ENCODE measurements around the gene MOG.

Gene MOG

DNA sequence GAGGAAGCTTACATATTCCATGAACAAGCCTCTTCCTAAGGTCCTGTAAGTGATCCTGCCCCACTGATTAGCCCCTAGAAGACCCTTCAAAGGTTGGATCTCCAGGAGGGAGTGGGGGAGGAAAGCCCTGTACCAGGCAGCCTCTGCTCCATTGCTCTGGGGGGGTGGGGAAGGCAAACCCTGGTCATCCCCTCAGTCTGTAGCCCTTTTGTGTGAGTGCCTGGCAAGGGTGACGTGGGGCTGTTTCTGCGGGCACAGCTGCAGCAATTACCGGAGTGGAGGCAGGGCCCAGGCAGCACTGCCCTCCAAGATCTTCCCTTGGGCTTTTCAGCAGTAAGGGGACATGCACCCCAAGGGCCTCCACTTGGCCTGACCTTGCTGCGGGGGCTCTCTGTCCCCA lies at the start of gene MOG:
TSS of gene MOG (plus strand) at position 295 of the 400 bp plus-strand sequence. CDS start 118 bp downstream, outside the sequence.
- no peaks in the 10 kb centered on the region for H3K27me3 ChIP-seq
- H3K36me3 ChIP-seq: no peaks in the 10 kb centered on the region
- H3K4me1 ChIP-seq: peaks cover 0 to 5% (median 0%) of the 10 kb centered on the region in 10 experiments; a peak in 5 of 20 replicates
- H3K9me3 ChIP-seq (replicated peaks in 1 of 11): no peaks in the 10 kb centered on the region
- no peak within 1 kb of the TSS for H3K9ac ChIP-seq
- no peak for TF ChIP-seq Cebpa-rat (IDR thresholded peaks at IDR 0.05)
- no peak within 1 kb of the TSS for H3K4me3 ChIP-seq
- no peak within 1 kb of the TSS for H3K27ac ChIP-seq
- H4K20me1 ChIP-seq: no peaks in the 10 kb centered on the region
- H3K4me2 ChIP-seq: peak within 1 kb of the TSS in 2 of 11 experiments; percentile 7 to 38; a peak in 2 of 22 replicates

DNA sequence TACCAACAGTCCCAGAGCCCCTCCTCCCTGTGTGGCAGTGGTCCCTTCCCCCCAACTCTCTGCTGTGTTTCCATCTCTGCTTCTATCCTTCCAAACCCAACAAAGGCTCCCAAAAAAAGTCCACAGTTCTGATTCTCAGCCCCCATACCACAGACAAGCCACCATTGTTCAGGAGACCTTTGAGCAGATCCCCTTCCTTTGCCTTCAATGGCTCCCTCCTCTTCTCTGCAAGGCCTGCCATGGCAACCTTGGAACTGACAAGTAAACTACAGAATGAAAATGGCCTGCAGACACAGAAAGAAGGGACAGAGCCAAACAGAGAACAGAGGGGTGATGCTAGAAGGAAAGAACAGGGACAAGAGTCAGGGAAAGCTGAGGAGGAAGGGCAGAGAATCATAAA lies 48.8 kb upstream of the MOG start:
- Histone ChIP-seq H4K20me1 (peaks cover 0 to 5% (median 0%) of the 10 kb centered on the region in 11 experiments; a peak in 1 of 22 replicates), H3K4me1 (no peaks in the 10 kb centered on the region), H3K36me3 (peaks cover 97 to 100% (median 99%) of the 10 kb centered on the region in 11 experiments), H3K4me3 (no peak overlapping the region), H3K27ac (no peak overlapping the region), H3K4me2 (no peak overlapping the region), H3K9ac (no peak overlapping the region), H3K27me3 (no peaks in the 10 kb centered on the region), H3K9me3 (replicated peaks in 1 of 11) (no peaks in the 10 kb centered on the region)
- no peak for TF ChIP-seq Cebpa-rat (IDR thresholded peaks at IDR 0.05)

DNA sequence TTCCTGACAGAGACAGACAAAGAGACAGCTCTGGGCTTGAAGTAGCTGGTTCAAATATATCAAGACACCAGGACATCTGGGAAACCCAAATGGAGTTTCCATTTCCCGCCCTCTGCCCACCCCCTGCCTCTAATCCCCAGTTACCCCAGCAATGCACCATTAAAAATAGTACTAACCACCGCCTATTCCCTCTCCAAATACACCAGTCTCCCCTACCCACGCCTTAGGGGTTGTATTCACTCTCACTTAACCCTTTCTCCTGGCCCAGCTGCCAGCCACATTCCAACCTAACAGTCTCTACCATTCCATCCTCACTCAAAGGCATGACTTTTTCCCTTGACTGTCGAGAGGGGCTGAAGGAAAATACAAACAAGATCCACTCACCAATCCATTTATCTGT lies 46.4 kb upstream of the MOG start:
- no peaks in the 10 kb centered on the region for H3K9me3 ChIP-seq (replicated peaks in 1 of 11)
- H3K27me3 ChIP-seq: no peaks in the 10 kb centered on the region
- H3K4me1 ChIP-seq: no peaks in the 10 kb centered on the region
- no peak overlapping the region for H3K4me2 ChIP-seq
- H3K36me3 ChIP-seq: peaks cover 94 to 100% (median 99%) of the 10 kb centered on the region in 11 experiments
- TF ChIP-seq Cebpa-rat (IDR thresholded peaks at IDR 0.05): no peak
- H3K4me3 ChIP-seq: no peak overlapping the region
- H3K9ac ChIP-seq: no peak overlapping the region
- no peak overlapping the region for H3K27ac ChIP-seq
- H4K20me1 ChIP-seq: no peaks in the 10 kb centered on the region

DNA sequence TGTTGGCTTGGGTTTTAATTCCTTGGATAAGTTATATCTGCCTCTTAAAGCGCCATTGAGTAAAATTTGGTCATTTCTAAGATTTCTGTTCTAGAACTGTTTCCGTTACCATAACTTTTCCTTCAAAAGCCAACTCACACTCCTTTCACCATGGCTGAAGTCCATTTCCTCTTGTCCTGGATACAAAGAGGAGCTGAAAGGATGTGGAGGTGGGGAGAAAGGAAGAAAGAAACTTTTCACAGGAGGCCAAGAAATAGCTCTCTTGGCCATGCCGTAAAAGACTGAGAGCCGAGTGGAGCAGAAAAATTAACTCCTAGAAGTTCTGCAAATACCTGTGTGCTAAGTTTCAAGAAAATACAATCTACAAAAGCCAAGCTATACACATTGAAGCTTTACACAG lies 45.5 kb upstream of the MOG start:
- no peaks in the 10 kb centered on the region for H4K20me1 ChIP-seq
- no peaks in the 10 kb centered on the region for H3K4me1 ChIP-seq
- H3K27me3 ChIP-seq: no peaks in the 10 kb centered on the region
- no peaks in the 10 kb centered on the region for H3K9me3 ChIP-seq (replicated peaks in 1 of 11)
- no peak overlapping the region for H3K4me3 ChIP-seq
- H3K27ac ChIP-seq: no peak overlapping the region
- peaks cover 85 to 100% (median 96%) of the 10 kb centered on the region in 11 experiments for H3K36me3 ChIP-seq
- no peak overlapping the region for H3K9ac ChIP-seq
- no peak overlapping the region for H3K4me2 ChIP-seq
- no peak for TF ChIP-seq Cebpa-rat (IDR thresholded peaks at IDR 0.05)

DNA sequence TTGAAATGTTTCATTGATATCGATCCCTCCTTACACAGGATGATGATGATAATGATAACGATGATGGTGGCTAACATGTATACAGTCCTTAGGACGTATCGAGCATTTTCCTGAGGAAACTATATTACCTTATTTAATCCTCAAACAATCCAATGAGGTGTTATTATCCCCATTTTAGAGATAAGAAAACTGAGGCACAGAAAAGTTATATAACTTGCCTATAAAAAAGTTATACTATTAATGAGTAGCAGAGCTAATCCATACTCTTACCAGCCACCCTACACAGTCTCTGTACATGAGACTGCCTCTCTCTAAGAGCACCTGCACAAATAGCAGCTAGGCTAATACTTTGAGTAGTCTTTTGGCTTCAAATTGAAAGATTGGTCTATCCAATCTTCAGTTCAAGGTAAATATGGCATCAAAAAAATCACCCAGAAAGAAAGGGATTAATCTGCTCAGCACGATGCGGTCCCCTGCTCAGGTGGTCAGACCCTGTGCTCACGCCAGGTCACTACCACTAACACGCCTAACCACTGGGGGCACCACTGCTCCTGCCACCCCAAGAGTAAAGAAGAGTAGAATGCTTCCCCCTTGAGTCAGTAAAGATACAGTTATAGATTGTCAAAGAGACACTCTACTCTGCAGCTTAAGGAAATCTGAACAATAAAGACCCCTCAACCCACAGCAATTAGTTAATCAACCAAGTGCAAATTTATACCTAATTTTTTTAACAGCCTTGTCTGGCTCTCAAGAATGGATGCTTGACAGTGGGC lies 38.9 kb upstream of the MOG start:
- peaks cover 0 to 20% (median 0%) of the 10 kb centered on the region in 10 experiments; a peak in 6 of 20 replicates for H3K4me1 ChIP-seq
- H3K27me3 ChIP-seq: no peaks in the 10 kb centered on the region
- no peaks in the 10 kb centered on the region for H3K9me3 ChIP-seq (replicated peaks in 1 of 11)
- no peak overlapping the region for H3K27ac ChIP-seq
- TF ChIP-seq Cebpa-rat (IDR thresholded peaks at IDR 0.05): no peak
- no peak overlapping the region for H3K4me2 ChIP-seq
- H3K4me3 ChIP-seq: no peak overlapping the region
- H4K20me1 ChIP-seq: no peaks in the 10 kb centered on the region
- H3K9ac ChIP-seq: no peak overlapping the region
- H3K36me3 ChIP-seq: peaks cover 78 to 97% (median 90%) of the 10 kb centered on the region in 11 experiments

DNA sequence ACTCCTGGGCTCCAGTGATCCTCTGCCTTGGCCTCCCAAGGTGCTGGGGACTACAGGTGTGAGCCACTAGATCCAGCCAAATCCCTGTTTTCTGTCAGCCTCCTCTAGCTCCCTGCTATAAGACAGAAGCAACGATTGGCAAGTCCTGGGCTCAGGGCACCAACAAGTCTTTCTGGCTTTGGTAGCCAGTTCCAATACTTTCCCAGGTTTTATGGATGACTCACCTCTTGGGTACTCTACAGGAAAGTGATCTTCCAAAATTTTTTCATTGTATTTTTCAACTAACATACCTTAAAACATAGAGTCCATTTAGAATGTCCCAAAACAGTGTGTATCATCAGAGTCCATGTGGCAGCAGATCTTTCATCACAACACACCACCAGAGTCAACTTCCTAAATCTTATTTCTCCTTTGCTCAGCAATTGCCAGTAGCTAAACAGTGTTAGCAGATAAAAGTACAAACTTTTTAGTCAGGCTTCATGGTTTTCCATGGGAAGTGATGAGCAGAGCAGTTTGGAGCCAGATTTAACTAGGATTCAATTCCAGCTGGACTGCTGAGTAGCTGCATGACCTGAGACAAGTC lies 37.2 kb upstream of the MOG start:
- peaks cover 73 to 92% (median 87%) of the 10 kb centered on the region in 11 experiments for H3K36me3 ChIP-seq
- no peaks in the 10 kb centered on the region for H3K27me3 ChIP-seq
- H3K4me1 ChIP-seq: peaks cover 0 to 23% (median 0%) of the 10 kb centered on the region in 10 experiments; a peak in 6 of 20 replicates

DNA sequence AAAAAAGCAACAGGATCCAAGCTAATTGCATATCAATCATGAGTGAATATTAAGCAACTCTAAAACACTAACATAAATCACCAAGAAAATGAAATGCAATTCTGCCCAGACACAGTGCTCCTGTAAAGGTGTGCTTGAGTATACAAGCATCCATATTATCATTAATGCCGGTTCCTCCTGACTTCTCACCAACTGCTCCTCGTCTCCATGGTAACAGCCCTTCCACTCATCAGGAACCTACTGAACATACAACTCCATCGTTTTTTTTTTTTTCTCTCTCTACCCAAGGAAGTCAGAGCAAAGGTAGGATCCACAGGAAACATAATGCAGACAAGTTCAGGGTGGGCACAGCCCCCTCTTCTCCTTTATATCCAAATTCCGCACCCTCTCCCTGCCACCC lies 36.3 kb upstream of the MOG start:
- Histone ChIP-seq H3K9me3 (replicated peaks in 1 of 11) (no peaks in the 10 kb centered on the region), H3K36me3 (peaks cover 67 to 83% (median 77%) of the 10 kb centered on the region in 11 experiments), H3K4me1 (peaks cover 0 to 27% (median 1%) of the 10 kb centered on the region in 10 experiments; a peak in 7 of 20 replicates), H3K27ac (no peak overlapping the region), H3K27me3 (no peaks in the 10 kb centered on the region), H3K4me3 (no peak overlapping the region), H3K9ac (peak overlapping the region in 1 of 11 experiments; percentile 6; a peak in 1 of 22 replicates), H3K4me2 (peak overlapping the region in 2 of 11 experiments; percentile 29 to 49; a peak in 4 of 22 replicates), H4K20me1 (peaks cover 0 to 8% (median 0%) of the 10 kb centered on the region in 11 experiments; a peak in 3 of 22 replicates)
- no peak for TF ChIP-seq Cebpa-rat (IDR thresholded peaks at IDR 0.05)

More for the DNA sequence above, 37.2 kb upstream of the MOG start:
- Histone ChIP-seq H3K27ac (peak overlapping the region in 2 of 11 experiments; percentile 15 to 18; a peak in 2 of 22 replicates), H4K20me1 (peaks cover 0 to 1% (median 0%) of the 10 kb centered on the region in 11 experiments; a peak in 1 of 22 replicates), H3K4me3 (no peak overlapping the region), H3K9me3 (replicated peaks in 1 of 11) (no peaks in the 10 kb centered on the region), H3K4me2 (peak overlapping the region in 3 of 11 experiments; percentile 8 to 49 (median 29); a peak in 4 of 22 replicates), H3K9ac (peak overlapping the region in 1 of 11 experiments; percentile 6; a peak in 1 of 22 replicates)
- no peak for TF ChIP-seq Cebpa-rat (IDR thresholded peaks at IDR 0.05)

DNA sequence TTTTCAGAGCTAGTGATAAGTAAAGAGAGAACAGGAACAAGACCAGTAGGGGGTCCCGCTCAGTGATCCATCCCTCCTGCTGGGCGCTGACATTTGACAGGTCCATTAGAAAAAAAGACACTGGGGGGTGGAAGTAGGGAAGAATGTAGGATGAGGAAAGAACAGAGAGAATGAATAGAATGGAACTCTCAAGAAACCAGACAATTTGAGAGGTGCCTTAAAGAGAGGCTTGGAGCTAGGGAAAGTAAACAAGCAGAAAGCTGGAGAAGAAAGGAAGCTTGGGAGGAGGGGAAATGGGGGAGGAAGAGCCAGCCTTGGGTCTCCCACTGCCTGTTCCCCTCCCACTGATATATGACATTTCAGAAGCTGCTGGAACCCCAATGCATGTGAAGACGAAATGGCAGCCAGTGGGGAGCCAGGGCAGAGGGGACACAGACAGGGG lies 32.4 kb upstream of the MOG start:
- Histone ChIP-seq H3K4me3 (no peak overlapping the region), H3K4me1 (peaks cover 8 to 30% (median 12%) of the 10 kb centered on the region in 10 experiments), H3K9ac (no peak overlapping the region), H3K27me3 (no peaks in the 10 kb centered on the region), H3K4me2 (no peak overlapping the region), H3K36me3 (peaks cover 36 to 48% (median 44%) of the 10 kb centered on the region in 11 experiments), H4K20me1 (peaks cover 0 to 10% (median 1%) of the 10 kb centered on the region in 11 experiments; a peak in 9 of 22 replicates), H3K9me3 (replicated peaks in 1 of 11) (no peaks in the 10 kb centered on the region), H3K27ac (no peak overlapping the region)
- TF ChIP-seq Cebpa-rat (IDR thresholded peaks at IDR 0.05): no peak

DNA sequence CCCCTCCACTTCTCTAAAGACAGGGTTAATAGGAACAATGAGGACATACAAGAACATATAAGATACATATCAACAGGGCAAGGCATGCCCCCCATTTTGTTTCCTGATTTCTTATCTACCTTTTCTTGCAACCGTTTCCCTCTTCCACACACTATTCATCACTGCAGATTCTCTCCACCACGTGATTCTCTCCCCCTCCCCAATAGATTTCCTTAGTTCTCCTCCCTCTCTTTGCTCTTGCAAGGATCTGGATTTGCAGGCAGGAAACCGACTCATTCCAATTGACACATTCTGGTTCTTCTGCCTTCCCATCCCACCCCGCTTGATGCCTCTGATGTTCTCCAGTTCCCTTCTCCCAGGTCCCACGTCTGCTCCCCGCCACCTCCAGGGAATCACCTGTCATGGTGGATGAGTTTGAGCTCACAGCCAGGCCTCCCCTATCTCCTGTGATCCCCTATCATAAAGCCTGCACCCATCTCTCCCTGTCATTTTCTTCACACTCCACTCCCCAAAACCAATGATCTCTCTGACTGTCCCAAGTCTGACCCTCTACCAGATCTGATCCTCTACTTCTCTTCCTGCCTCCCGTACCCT lies 31.5 kb upstream of the MOG start:
- no peak for TF ChIP-seq Cebpa-rat (IDR thresholded peaks at IDR 0.05)
- peaks cover 33 to 40% (median 36%) of the 10 kb centered on the region in 11 experiments for H3K36me3 ChIP-seq
- H3K4me1 ChIP-seq: peaks cover 16 to 31% (median 21%) of the 10 kb centered on the region in 10 experiments
- peak overlapping the region in 1 of 11 experiments; percentile 2; a peak in 1 of 22 replicates for H3K4me2 ChIP-seq
- no peaks in the 10 kb centered on the region for H3K9me3 ChIP-seq (replicated peaks in 1 of 11)
- no peaks in the 10 kb centered on the region for H3K27me3 ChIP-seq
- no peak overlapping the region for H3K4me3 ChIP-seq
- H3K27ac ChIP-seq: no peak overlapping the region
- H4K20me1 ChIP-seq: peaks cover 0 to 13% (median 10%) of the 10 kb centered on the region in 11 experiments; a peak in 13 of 22 replicates
- no peak overlapping the region for H3K9ac ChIP-seq
